ENCODE data around the gene HAS3.

HAS3 gene

GRCh38 chr16:69106491-69107315 lies 1.2 kb downstream of the HAS3 start:
- H3K27ac ChIP-seq (ENCODE audit: extremely low read depth, low read depth, low read length): peak overlapping the region; percentile 63; the same call in 1 of the 2 replicates
- no peaks in the 10 kb centered on the region; the same call in 1 of the 2 replicates for H3K4me1 ChIP-seq (ENCODE audit: control insufficient read depth, insufficient read depth, low read length)
- H3K36me3 ChIP-seq (ENCODE audit: control insufficient read depth in 2 of 2, insufficient read depth in 1 of 2, low read length in 2 of 2): peaks cover 0 to 14% of the 10 kb centered on the region in 2 experiments; a peak in 1 of 3 replicates
- POLR2A ChIA-PET: interaction anchor here (1.2 kb wide), 1 partner anchor 25 kb away, joined by 6 read pairs; no protein-coding TSS in a partner anchor
- CTCF ChIA-PET: interaction anchor here (0.6 to 2.2 kb wide), 3 partner anchors 10 to 378 kb away, joined by 3 to 11 read pairs (median 4); no protein-coding TSS in a partner anchor
- H3K4me3 ChIP-seq (ENCODE audit: low read depth, low read length): peak overlapping the region; percentile 49
- no peaks in the 10 kb centered on the region for H3K9me3 ChIP-seq (ENCODE audit: control insufficient read depth, insufficient read depth, low read depth, low read length)
- TF ChIP-seq BCL11B (tag by site-specific recombination; IDR thresholded peaks at IDR 0.05; ENCODE audit: low read depth) (no peak), ZNF777 (tag by site-specific recombination; IDR thresholded peaks at IDR 0.05; ENCODE audit: borderline replicate concordance) (peak; percentile 26; the same call in 1 of the 2 replicates), ZNF571 (tag by site-specific recombination; IDR thresholded peaks at IDR 0.05) (no peak), HOXA7 (CRISPR knock-in tag; IDR thresholded peaks at IDR 0.05; ENCODE audit: borderline replicate concordance) (no peak), ZNF324 (tag by site-specific recombination; IDR thresholded peaks at IDR 0.05) (no peak), KLF9 (tag by site-specific recombination; IDR thresholded peaks at IDR 0.05; ENCODE audit: low read depth) (no peak), ZNF596 (tag by site-specific recombination; IDR thresholded peaks at IDR 0.05) (no peak), ZNF423 (tag by site-specific recombination; IDR thresholded peaks at IDR 0.05) (no peak), GLIS1 (tag by site-specific recombination; IDR thresholded peaks at IDR 0.05) (peak; percentile 67), ZNF280D (tag by site-specific recombination; IDR thresholded peaks at IDR 0.05) (no peak), ZBTB10 (tag by site-specific recombination; IDR thresholded peaks at IDR 0.05) (peak; percentile 81), ZNF548 (tag by site-specific recombination; IDR thresholded peaks at IDR 0.05) (no peak), ZXDB (tag by site-specific recombination; IDR thresholded peaks at IDR 0.05) (no peak), ZNF366 (tag by site-specific recombination; conservative IDR thresholded peaks at IDR 0.05) (no peak), ZNF48 (tag by site-specific recombination; IDR thresholded peaks at IDR 0.05) (no peak), ZNF311 (tag by site-specific recombination; IDR thresholded peaks at IDR 0.05; ENCODE audit: borderline replicate concordance) (no peak), ZNF138 (tag by site-specific recombination; IDR thresholded peaks at IDR 0.05; ENCODE audit: borderline replicate concordance) (no peak), ZNF791 (tag by site-specific recombination; IDR thresholded peaks at IDR 0.05) (no peak), ZSCAN30 (tag by site-specific recombination; IDR thresholded peaks at IDR 0.05) (no peak), ZNF174 (tag by site-specific recombination; IDR thresholded peaks at IDR 0.05) (no peak), ZNF391 (tag by site-specific recombination; IDR thresholded peaks at IDR 0.05; ENCODE audit: borderline replicate concordance, low read depth) (no peak), ZNF112 (tag by site-specific recombination; IDR thresholded peaks at IDR 0.05) (no peak), MYNN (tag by site-specific recombination; IDR thresholded peaks at IDR 0.05; ENCODE audit: borderline replicate concordance) (no peak), ZNF335 (tag by site-specific recombination; conservative IDR thresholded peaks at IDR 0.05) (peak; percentile 22; the same call in 1 of the 2 replicates), ZNF585B (tag by site-specific recombination; IDR thresholded peaks at IDR 0.05) (no peak), ZNF148 (tag by site-specific recombination; IDR thresholded peaks at IDR 0.05; ENCODE audit: borderline replicate concordance) (no peak), ZBTB48 (tag by site-specific recombination; IDR thresholded peaks at IDR 0.05) (no peak), ZNF214 (tag by site-specific recombination; IDR thresholded peaks at IDR 0.05; ENCODE audit: borderline replicate concordance) (no peak), ZSCAN4 (tag by site-specific recombination; IDR thresholded peaks at IDR 0.05) (no peak)
